GM18873 (cell line): ENCODE measurements around the gene ZMYM2.
A peak's percentile ranks its signal among the peaks of the same experiment; 100 is the strongest.
"Not testable (repeated sequence)": the region's sequence is repeated elsewhere in the genome, so short reads cannot be mapped to it uniquely, and the experiment has no call there.

ENCODE experiments used
- ATAC-seq: cut with Tn5 transposase; IDR thresholded peaks from one replicate; pipeline ENCODE4 v1.9.1; 2021; ENCODE audit warnings: mild to moderate bottlenecking, moderate library complexity, moderate number of reproducible peaks; ENCODE audit not compliant: unreplicated experiment, low FRiP score

The ZMYM2 gene

DNA sequence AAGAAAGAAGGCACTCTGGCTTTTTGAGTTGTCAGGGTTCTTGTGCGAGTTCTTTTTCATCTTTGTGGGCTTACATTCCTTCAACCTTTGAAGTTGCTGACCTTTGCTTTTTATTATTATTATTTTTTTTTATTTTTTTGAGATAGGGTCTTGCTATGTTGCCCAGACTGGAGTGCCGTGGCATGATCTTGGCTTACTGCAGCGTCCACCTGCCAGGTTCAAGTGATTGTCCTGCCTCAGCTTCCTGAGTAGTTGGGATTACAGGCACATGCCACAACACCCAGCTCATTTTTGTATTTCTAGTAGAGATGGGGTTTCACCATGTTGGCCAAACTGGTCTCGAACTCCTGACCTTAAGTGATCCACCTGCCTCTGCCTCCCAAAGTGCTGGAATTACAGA, 84.1 kb downstream of the ZMYM2 start:
- ATAC-seq: not testable (repeated sequence)

DNA sequence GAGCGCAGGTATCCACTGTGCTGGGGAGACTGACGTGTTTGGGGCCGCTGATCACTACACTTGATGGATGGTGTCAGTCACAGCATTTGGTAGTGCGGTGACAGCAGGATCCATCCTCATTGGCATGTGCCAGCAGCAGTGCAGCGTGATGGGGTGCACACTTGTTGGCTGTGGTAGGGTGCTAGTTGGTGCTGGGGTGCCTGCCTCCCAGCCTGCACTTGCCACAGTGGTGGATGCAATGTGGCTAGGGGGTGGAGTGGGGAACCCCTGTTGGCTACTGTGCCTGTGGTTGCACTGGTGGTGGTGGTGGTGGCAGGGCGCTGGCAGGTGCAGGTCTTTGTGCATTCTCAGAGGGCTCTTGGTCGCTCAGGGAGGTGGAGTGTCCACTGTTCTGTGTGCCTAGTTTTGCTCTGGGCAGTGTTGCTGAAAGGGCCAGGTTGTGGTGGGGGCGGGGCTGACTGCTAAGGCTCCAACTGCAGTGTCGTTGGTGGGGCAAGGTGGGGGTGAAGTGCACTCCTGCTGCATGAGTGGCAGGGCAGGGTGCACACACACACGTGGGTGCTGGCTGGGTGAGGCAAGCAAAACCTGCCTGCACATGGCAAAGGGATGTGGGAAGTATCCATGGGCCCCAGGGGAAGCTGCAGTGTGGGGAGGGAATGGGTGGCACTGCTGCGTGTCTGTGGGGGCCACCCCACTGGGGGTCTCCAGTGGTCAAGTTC, 84.8 kb downstream of the ZMYM2 start:
- ATAC-seq: no peak

DNA sequence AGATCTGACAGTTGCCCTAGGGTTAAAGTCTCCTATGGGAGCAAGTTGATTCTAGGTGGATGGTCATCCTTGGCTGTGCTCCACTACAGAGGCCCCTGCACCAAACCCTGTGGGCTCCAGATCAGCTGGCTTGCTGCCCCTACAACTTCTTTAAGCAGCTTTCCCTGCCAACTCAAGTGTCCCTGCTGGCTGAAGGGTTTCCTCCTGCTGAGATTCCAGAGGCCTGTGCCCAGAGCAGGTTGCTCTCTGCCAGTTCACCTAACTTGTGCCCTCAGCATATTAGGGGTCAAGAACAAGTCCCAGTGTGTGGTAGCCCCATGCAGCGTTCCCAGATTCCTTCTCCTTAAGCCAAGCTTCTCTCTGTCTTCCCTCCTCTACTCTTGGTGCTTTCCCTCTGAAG, 85.6 kb downstream of the ZMYM2 start:
- no peak for ATAC-seq

DNA sequence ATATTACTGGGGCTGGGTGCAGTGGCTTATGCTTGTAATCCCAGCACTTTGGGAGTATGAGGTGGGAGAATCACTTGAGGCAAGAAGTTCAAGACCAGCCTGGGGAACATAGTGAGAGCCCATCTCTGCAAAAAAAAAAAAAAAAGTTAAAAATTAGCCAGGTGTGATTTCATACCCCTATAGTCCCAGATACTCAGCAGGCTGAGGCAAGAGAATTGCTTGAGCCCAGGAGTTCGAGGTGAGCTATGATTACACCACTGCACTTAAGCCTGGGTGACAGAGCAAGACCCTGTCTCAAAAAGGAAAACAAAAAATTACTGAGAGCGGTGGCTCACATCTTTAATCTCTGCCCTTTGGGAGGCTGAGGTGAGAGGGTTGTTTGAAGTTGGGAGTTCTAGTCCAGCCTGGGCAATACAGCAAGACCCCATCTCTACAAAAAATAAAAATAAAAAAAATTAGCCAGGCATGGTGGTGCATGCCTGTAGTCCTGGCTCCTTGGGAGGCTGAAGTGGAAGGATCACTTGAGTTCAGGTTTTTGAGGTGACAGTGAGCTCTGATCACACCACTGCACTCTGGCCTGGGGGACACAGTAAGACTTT, 87.5 kb downstream of the ZMYM2 start:
- ATAC-seq: no peak

DNA sequence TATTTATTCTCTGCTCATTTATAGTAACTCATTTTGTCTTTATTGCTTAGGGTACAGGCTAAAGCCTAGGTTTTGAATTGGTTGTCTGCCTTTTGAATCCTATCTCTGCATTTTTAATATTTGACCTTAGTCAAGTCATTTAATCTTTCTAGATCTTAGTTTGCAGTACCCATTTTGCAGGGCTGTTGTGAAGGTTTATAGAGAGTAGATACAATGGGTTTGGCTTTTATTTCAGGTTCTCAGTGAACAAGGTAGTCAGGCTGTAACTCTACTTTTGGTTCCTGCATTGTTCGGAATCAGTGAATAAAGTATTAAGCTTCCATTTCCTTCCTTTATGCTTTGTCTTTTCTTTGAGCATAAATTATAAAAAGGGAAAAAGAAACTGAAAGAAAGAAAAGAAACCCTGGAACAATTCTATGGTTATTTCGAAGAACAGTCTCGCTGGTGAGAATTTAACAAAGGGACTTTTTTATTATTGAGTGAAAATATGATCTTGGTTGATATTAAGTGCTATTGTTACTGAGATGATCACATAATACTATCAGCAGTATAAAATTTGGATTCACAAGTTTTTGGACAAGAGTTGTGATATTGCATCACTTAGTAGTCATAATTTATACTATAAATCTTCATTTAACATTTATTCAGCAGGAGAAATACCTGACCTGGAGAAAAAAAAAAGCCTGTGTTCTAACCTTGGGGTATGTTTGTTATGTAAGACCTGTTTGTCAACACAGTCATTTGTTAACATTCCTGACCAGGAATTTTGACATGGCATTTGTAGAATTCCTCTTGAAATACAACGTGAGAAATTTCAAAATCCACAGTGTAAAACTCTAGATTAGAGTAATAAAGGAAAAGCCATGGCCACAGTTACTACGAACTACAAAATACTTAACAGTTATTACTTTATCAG, 91.3 kb downstream of the ZMYM2 start:
- ATAC-seq: no peak

DNA sequence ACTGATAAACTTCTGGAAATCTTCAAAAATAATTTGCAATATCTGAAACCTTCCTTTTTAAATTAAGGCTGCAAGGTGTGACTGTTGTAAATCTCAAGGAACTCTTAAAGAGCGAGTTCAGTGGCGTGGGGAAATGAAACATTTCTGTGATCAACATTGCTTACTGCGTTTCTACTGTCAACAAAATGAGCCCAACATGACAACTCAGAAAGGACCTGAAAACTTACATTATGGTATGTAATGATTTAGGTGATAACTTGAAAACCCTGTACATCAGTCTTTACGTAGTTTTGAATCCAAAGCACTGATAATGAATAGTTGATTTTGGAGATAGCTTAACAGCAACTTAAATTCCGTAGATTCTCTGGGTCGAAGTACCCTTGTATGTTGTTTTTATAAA, 92.8 kb downstream of the ZMYM2 start:
- ATAC-seq: no peak

DNA sequence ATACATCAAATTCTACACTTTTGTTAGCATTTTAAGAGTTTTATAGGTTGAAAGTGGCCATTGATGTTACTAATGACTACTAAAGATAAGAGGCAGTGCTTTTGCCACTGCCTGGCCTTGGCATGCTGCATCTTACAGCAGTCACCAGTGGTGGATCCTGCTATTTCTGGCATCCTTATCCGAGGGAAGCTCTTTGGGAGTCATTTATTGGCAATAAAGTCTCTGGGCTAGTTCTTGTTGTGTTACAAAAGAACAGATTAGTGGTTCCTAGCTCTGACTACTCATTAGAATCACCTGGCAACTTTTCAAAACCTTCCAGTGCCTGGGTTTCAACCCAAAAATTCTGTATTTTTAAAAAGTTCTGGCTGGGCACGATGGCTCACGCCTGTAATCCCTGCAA, 94.5 kb downstream of the ZMYM2 start:
- no peak for ATAC-seq

DNA sequence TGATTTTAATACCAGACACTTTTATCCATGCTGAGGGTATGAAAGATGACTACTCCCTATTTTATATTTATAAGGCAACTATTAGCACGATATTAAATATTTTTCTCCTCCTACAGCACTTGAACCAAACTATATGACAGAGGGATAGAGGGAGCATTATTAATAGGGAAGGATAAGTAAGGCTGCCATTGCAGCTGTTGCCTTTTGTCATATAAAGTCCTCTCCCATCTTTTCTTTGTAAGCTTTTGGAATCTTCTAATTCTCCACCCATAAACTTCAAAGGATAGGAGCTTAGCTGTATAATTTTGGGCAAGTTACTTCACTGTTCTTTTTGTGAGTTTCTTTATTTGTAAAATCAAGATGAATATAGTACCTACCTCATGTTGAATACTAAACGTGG, 95.4 kb downstream of the ZMYM2 start:
- ATAC-seq: no peak

DNA sequence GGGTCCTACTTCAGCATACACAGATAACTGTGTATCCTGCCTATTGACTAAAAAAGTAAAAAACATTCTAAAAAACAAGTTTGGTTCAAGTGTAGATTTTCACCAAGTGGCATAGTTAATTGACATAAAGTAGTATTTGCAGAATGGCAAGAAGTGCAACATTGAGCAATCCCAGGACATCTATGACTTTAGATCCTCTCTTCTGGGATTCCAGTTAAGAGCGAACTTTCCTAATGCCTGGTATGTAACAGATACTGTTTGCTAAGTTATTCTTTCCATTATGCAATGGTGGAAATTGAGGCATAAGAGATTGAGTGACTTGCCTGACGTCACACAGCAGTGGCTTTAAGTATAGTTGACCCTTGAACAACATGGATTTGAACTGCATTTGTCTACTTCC, 96.1 kb downstream of the ZMYM2 start:
- no peak for ATAC-seq

DNA sequence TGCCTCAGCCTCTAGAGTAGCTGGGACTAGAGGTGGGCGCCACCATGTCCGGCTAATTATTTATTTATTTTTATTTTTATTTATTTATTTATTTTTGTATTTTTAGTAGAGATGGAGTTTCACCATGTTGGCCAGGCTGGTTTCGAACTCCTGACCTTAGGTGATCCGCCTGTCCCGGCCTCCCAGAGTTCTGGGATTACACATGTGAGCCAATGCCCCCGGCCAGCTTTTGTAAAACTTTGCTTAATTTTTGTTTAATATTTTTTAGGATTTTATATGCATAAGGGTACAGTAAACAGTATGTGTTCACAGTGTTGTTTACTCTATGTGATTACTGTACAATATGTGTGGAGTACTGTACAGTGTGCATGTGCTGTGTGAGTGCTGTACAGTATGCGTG, 98.7 kb downstream of the ZMYM2 start:
- ATAC-seq: no peak

DNA sequence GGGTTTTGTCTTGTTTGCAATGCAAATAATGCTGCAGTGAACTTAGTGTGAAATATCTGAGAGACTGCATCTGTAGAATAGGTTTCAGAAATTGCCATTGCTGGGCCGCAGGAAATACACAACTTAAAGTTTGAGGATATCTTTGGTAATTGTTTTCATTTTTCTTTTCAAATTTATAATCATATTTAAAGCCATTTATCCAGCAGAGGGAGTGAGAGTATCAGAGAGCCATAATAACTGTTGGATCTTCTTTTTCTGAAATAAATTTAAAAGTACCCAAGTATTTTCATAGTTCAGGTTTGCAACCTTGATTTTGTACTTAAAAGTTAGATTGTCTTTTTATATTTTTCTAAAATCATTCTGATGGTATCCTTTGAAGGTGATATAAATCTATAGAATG, 99.4 kb downstream of the ZMYM2 start:
- no peak for ATAC-seq

DNA sequence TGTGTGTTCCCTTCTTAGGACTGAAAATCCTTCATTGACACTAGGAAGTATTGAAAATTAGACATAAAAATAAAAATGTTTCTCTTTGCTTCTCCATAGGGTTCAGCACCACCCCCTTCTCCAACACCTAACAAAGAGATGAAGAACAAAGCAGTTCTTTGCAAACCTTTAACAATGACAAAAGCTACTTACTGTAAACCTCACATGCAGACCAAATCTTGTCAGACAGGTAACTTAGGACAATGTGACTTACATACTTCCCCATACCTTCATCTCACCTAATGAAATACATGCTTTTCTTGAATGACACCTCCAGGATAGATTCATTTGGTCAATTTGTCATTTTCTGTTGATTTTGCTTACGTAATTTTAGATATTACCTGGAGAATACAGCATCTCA, 99.9 kb downstream of the ZMYM2 start:
- no peak for ATAC-seq

DNA sequence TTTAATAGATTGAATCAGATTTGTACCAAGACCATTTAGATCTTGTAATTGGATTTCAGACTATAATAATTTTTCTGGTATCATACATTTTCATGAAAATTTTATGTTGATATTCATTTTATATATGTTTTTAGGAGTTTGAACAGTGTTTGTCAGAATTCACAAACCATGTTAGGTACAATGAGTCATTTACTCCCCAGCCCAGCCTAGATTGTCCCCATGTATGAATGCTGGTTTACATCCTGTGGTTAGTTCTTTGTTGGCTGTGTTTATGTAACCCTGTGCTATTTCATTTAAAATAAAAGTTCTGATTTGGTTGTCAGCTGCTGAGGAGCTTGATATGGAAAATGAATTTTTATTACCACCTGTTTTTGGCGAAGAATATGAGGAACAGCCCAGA, 105.6 kb downstream of the ZMYM2 start:
- ATAC-seq: no peak

DNA sequence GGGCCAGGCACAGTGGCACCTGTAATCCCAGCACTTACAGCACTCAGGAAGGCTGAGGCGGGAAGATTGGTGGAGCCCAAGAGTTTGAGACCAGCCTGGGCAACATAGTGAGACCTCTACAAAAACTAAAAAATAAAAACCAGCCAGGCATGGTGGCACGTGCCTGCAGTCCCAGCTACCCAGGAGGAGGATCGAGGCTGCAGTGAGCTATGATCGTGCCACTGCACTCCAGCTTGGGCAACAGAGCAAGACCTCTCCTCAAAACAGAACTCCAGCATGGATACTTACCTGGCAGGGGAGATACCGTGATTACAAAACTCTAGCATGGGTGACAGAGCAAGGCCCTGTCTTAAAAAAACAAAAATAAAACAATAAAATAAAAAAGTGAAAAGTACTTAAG, 107.0 kb downstream of the ZMYM2 start:
- no peak for ATAC-seq

DNA sequence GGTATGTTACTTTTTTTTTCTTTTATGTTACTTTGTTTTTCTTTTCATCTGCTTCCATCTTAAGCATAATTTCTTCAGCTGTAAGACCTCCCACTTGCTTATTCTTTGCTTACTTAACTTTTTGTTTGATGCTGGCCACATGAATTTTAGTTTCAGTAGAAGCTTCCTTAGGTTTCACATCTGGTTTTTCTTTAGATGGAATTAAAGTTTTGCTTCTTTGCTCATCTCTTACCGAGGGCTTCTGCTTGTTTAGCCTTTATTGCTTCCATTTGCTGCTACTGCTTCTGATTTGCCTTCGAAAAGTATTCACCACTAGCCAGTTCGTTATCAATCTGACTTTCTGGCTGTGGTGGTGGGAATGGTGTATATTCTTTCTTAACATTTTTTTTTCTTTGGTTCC, 111.4 kb downstream of the ZMYM2 start:
- ATAC-seq: no peak

DNA sequence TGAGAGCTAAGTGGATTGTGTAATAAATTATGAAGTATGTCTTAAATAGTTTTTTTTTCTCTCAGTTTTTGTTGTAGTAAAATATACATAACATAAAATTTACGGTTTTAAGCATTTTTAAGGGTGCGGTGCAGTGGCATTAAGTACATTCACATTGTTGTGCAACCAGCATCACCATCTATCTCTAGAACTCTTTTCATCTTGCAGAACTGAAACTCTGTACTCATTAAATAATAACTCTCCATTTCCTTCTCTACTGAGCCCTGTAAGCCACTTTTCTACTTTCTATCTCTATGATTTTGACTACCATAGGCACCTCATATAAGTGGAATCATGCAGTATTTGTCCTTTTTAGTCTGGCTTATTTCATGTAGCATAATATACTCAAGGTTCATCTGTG, 115.2 kb downstream of the ZMYM2 start:
- peak; percentile 56 for ATAC-seq

DNA sequence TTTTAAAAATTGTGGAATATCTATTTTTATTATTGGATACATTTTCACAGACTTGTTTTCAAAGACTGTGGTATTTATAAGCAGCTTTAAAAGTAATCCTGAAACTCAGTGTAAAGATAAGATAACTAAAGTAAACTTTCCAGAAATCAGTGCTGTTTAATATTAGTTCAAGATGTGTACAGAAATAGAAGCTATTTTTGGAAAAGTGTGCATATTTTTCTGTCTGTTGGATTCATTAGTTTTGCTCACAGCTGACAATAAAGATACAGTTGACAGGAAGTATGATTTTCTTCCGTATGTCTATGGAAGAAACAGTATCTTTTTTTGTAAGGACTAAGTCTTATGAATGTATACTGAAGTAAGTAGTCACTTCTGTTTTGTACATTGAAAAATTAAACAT, 116.4 kb downstream of the ZMYM2 start:
- no peak for ATAC-seq

DNA sequence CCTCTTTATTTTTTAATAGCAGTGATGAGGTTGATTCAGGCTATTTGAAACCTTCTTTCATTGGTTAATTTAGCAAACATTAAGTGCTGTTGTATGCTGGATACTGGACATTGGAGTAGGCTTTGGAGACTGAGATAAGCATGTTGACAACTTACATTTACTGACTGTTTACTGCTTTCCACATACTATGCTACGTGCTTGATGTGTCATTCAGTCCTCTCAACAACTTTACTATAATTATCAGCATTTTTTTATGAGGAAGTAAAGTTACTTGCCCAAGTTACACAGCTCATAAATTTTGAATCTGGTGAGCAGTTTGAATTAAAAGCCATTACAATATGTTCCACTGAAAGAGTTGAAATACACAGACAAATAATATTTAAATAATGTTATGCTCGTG, 118.6 kb downstream of the ZMYM2 start:
- ATAC-seq: no peak

DNA sequence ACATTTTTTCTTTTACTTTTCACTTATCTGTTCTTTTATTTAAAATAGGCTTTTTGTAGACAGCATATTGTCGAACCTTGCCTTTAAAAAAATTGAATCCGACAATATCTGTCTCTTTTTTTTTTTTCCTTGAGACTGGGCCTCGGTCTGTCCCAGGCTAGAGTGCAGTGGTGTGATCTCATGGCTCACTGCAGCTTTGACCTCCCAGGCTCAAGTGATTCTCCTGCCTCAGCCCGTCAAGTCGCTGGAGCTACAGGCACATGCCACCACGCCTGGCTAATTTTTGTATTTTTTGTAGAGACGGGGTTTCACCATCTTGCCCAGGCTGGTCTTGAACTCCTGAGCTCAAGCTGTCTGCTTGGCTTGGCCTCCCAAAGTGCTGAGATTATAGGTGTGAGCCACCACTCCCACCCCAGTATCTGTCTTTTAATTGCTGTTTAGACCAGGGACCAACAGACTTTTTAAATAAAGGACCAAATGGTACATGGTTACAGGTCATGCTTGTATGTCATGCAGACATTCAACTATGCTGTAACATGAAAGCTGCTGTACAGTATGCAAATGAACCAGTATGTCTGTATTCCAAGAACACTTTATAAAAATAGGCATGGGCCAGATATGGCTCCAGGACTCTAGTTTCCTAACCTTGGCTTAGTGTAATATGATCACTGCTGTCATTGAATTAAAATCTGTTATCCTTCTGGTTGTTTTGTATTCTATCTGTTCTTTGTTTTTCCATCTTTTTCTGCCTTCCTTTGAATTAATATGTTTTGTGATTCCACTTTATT, 122.0 kb downstream of the ZMYM2 start:
- no peak for ATAC-seq

DNA sequence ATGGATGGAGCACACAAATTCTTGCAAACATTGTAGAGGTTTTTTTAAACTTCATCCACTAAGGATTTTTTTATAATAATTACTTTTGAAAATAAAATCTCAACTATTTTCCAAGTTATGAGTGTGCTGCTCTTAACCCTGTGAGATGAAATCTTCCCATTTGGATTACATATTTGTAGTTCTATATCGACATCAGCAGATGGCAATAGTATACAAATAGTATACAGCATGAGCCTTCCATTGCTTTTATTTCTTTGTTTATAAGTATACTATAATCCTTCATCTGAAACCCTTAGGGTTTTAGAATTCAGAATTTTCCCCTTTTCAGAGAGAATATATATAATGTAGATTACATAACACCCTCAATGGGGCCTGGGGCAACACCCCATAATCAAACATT, 131.8 kb downstream of the ZMYM2 start:
- no peak for ATAC-seq

DNA sequence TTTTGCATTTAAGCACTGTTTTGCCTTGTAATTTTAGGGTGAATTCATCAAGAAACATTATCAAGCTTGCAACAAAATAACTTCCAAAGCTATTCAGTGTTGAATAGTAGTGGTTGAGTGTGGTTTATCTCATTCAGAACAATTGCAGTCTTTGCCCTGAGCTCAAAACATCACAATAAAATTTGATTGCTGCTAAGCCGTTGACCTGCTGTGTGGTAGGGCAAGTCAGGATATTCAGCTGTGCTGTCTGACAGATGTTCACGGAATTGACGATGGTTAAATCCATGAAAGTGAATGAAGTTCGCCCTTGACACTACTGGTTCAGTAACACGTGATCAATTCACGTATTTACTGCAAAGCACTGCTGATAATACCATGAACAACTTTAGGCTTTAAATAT, 135.4 kb downstream of the ZMYM2 start:
- ATAC-seq: no peak
